ENCODE results near the gene ANTXR1. TPM values are rescaled to one million over a fixed set of nuclear protein-coding genes. Genes with fewer than 3 reads are reported as not detected.

The ANTXR1 gene
- total and polyA plus RNA-seq, 2 of the 8 experiments (the other 6 are each of a cell fraction or from before 2014, with no cell fraction given): 15.8 to 44.3 TPM

DNA sequence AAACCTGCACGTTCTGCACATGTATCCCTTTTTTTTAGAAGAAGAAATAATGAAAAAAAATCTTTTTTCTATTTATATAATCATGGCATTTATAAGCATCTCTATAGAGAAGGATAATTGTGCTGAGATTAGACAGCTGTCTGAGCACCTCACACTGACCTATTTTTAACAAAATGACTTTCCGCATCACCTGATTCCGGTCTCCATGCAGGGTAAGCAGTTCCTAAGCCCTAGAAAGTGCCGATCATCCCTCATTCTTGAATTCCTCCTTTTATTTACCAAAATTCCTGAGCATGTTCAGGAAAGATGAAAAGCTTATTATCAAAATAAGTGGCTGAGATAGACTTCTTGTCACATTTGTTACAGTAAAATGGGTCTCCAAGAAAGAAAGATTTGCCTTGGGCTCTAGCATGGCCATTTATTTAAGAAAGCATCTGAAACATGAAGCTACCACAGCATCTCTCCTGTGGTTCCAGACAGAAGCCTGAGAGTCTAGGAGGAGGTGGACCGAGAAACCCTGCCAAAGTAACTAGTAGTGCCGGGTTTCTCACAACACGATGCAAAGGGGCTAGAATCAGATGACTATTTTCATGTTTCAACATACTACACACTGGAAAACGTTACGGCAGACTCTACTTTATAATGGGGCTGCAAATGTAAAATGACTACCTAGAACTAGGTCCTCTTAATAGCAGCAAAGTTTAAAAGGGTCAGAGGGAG, 37.9 kb upstream of the ANTXR1 start (continued):
- TF ChIP-seq MAFK (IDR thresholded peaks at IDR 0.05; ENCODE audit: low read depth, low read length) (no peak), KDM5A (IDR thresholded peaks at IDR 0.05; ENCODE audit: low read length) (no peak), NRF1 (IDR thresholded peaks at IDR 0.05; ENCODE audit: low read depth, low read length) (no peak), BRCA1 (IDR thresholded peaks at IDR 0.05; ENCODE audit: low read depth, low read length) (no peak)
- TF ChIP-seq, protein P1, sequence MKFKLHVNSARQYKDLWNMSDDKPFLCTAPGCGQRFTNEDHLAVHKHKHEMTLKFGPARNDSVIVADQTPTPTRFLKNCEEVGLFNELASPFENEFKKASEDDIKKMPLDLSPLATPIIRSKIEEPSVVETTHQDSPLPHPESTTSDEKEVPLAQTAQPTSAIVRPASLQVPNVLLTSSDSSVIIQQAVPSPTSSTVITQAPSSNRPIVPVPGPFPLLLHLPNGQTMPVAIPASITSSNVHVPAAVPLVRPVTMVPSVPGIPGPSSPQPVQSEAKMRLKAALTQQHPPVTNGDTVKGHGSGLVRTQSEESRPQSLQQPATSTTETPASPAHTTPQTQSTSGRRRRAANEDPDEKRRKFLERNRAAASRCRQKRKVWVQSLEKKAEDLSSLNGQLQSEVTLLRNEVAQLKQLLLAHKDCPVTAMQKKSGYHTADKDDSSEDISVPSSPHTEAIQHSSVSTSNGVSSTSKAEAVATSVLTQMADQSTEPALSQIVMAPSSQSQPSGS (IDR thresholded peaks at IDR 0.05; ENCODE audit: low read length): no peak

All from H1 (cell line).